ENCODE measurements around the gene BABAM2. TPM values are rescaled to one million over a fixed set of nuclear protein-coding genes. Genes with fewer than 3 reads are reported as not detected.

The BABAM2 gene
- total RNA-seq, 2 donors from 2014 or later: 36.4 to 40.9 TPM

GRCh38 chr2:27922842-27923241 lies 32.3 kb downstream of the BABAM2 start:
- Mint-ChIP-seq H3K9me3 (no peaks in the 10 kb centered on the region), H3K27ac (no peak overlapping the region), H3K27me3 (ENCODE audit: insufficient read depth) (no peaks in the 10 kb centered on the region), H3K36me3 (ENCODE audit: low read depth) (no peaks in the 10 kb centered on the region), H3K4me1 (peaks cover 4% of the 10 kb centered on the region), H3K4me3 (no peak overlapping the region)
- H3K27me3 ChIP-seq (ENCODE audit: control insufficient read depth, insufficient read depth, low read length, poor library complexity, severe bottlenecking): no peaks in the 10 kb centered on the region
- H3K9ac ChIP-seq (ENCODE audit: extremely low read depth, low read length, poor library complexity, severe bottlenecking): no peak overlapping the region
- WGBS, 2 experiments (ENCODE audit: insufficient coverage in 1 of 2, insufficient read length in 1 of 2): 100% methylated on average over 1 of the region's 1 CpG; no CpG with 5 or more reads in 1 of the 2 experiments
- H3K4me1 ChIP-seq (ENCODE audit: control insufficient read depth, insufficient read depth, low read length): no peaks in the 10 kb centered on the region
- no peak overlapping the region for H3K4me3 ChIP-seq (ENCODE audit: low read length)
- TF ChIP-seq, protein P1, sequence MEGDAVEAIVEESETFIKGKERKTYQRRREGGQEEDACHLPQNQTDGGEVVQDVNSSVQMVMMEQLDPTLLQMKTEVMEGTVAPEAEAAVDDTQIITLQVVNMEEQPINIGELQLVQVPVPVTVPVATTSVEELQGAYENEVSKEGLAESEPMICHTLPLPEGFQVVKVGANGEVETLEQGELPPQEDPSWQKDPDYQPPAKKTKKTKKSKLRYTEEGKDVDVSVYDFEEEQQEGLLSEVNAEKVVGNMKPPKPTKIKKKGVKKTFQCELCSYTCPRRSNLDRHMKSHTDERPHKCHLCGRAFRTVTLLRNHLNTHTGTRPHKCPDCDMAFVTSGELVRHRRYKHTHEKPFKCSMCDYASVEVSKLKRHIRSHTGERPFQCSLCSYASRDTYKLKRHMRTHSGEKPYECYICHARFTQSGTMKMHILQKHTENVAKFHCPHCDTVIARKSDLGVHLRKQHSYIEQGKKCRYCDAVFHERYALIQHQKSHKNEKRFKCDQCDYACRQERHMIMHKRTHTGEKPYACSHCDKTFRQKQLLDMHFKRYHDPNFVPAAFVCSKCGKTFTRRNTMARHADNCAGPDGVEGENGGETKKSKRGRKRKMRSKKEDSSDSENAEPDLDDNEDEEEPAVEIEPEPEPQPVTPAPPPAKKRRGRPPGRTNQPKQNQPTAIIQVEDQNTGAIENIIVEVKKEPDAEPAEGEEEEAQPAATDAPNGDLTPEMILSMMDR (conservative IDR thresholded peaks at IDR 0.05): no peak
- no peaks in the 10 kb centered on the region for H3K36me3 ChIP-seq (ENCODE audit: control insufficient read depth, insufficient read depth, low read length)
- no peak for DNase-seq
- no peak overlapping the region for H3K27ac ChIP-seq (ENCODE audit: low read depth, low read length)
- no peaks in the 10 kb centered on the region for H3K9me3 ChIP-seq (ENCODE audit: control insufficient read depth, low read length)

GRCh38 chr2:27925766-27926472 lies 35.4 kb downstream of the BABAM2 start:
- H3K36me3 Mint-ChIP-seq (ENCODE audit: low read depth): no peaks in the 10 kb centered on the region
- Histone ChIP-seq H3K27ac (ENCODE audit: low read depth, low read length) (no peak overlapping the region), H3K9ac (ENCODE audit: extremely low read depth, low read length, poor library complexity, severe bottlenecking) (no peak overlapping the region), H3K27me3 (ENCODE audit: control insufficient read depth, insufficient read depth, low read length, poor library complexity, severe bottlenecking) (no peaks in the 10 kb centered on the region), H3K9me3 (ENCODE audit: control insufficient read depth, low read length) (no peaks in the 10 kb centered on the region), H3K36me3 (ENCODE audit: control insufficient read depth, insufficient read depth, low read length) (peaks cover 10% of the 10 kb centered on the region), H3K4me3 (ENCODE audit: low read length) (no peak overlapping the region), H3K4me1 (ENCODE audit: control insufficient read depth, insufficient read depth, low read length) (no peaks in the 10 kb centered on the region)
- TF ChIP-seq, protein P1 (conservative IDR thresholded peaks at IDR 0.05): no peak
- no peaks in the 10 kb centered on the region for H3K27me3 Mint-ChIP-seq (ENCODE audit: insufficient read depth)
- no peaks in the 10 kb centered on the region for H3K9me3 Mint-ChIP-seq
- H3K4me3 Mint-ChIP-seq: no peak overlapping the region
- WGBS, 2 experiments (ENCODE audit: insufficient coverage in 1 of 2, insufficient read length in 1 of 2): 93 to 100% methylated on average over 1 to 4 of the region's 4 CpGs
- no peak for DNase-seq
- no peak overlapping the region for H3K27ac Mint-ChIP-seq
- H3K4me1 Mint-ChIP-seq: peaks cover 4% of the 10 kb centered on the region

DNA sequence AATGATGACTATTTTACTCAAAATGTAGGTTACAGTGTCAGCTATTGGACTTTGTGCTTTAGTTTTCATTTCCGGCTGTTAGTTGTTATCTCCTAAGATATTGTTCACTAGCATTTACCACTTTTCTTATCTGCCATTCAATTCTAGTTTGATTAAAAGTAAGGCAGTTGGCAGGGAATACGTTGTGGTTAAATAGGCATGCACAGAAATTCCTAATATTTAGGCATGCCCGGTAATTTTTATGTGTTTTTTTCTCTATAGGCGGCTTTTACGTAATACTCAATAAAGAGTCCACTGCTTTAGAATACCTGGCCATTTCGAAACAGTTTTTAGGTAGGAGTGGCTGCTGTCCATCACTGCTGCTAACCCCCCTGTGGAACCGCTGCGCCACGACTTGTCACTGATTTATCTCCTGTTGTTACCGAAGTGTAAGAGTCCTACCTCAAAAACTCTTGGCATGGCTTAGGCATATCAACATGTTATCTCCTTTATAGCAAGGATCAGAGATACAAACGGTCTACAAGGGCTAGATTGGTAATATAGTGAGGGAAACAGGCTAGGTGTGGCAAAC lies 39.5 kb downstream of the BABAM2 start:
- Mint-ChIP-seq H3K27ac (no peak overlapping the region), H3K27me3 (ENCODE audit: insufficient read depth) (no peaks in the 10 kb centered on the region), H3K4me3 (no peak overlapping the region), H3K36me3 (ENCODE audit: low read depth) (no peaks in the 10 kb centered on the region), H3K4me1 (peaks cover 4% of the 10 kb centered on the region), H3K9me3 (no peaks in the 10 kb centered on the region)
- Histone ChIP-seq H3K36me3 (ENCODE audit: control insufficient read depth, insufficient read depth, low read length) (peaks cover 10% of the 10 kb centered on the region), H3K27ac (ENCODE audit: low read depth, low read length) (no peak overlapping the region), H3K27me3 (ENCODE audit: control insufficient read depth, insufficient read depth, low read length, poor library complexity, severe bottlenecking) (no peaks in the 10 kb centered on the region), H3K4me1 (ENCODE audit: control insufficient read depth, insufficient read depth, low read length) (no peaks in the 10 kb centered on the region), H3K4me3 (ENCODE audit: low read length) (no peak overlapping the region), H3K9me3 (ENCODE audit: control insufficient read depth, low read length) (no peaks in the 10 kb centered on the region), H3K9ac (ENCODE audit: extremely low read depth, low read length, poor library complexity, severe bottlenecking) (no peak overlapping the region)
- no peak for DNase-seq
- WGBS, 2 experiments (ENCODE audit: insufficient coverage in 1 of 2, insufficient read length in 1 of 2): 89 to 91% methylated on average over 8 to 11 of the region's 11 CpGs
- TF ChIP-seq, protein P1 (conservative IDR thresholded peaks at IDR 0.05): no peak

All from endodermal cell (in vitro differentiated cells).